ENCODE measurements around the gene WARS2. TPM values are rescaled to one million over a fixed set of nuclear protein-coding genes. Genes with fewer than 3 reads are reported as not detected.

Gene WARS2
- polyA plus RNA-seq, 1 experiment, result 17.7 TPM

- Histone ChIP-seq H3K4me3 (ENCODE audit: low read depth, low read length) (no peak overlapping the region), H3K36me3 (ENCODE audit: control insufficient read depth, insufficient read depth, low read length) (no peaks in the 10 kb centered on the region), H3K27me3 (ENCODE audit: control insufficient read depth, insufficient read depth, low read length) (peaks cover 6% of the 10 kb centered on the region)
- TF ChIP-seq CTCF (IDR thresholded peaks at IDR 0.05; ENCODE audit: insufficient read depth, low read depth, low read length), result no peak
- CTCF ChIA-PET, result no interaction called here
- POLR2A ChIA-PET, result no interaction called here
- DNase-seq (ENCODE audit: low read depth), result no peak
Measured at GRCh38 chr1:119002028-119002686, 138.3 kb downstream of the WARS2 start.

GRCh38 chr1:119001181-119002027 lies 139.0 kb downstream of the WARS2 start:
- CTCF ChIA-PET, result interaction anchor here (1.5 kb wide), 1 partner anchor 7 kb away, joined by 6 read pairs; no protein-coding TSS in a partner anchor
- H3K4me3 ChIP-seq (ENCODE audit: low read depth, low read length), result no peak overlapping the region; the same call in 1 of the 2 replicates
- TF ChIP-seq CTCF (IDR thresholded peaks at IDR 0.05; ENCODE audit: insufficient read depth, low read depth, low read length), result no peak
- H3K27me3 ChIP-seq (ENCODE audit: control insufficient read depth, insufficient read depth, low read length), result peaks cover 6% of the 10 kb centered on the region
- POLR2A ChIA-PET, result interaction anchor here (0.5 kb wide), 1 partner anchor 178 kb away, joined by 6 read pairs; no protein-coding TSS in a partner anchor
- H3K36me3 ChIP-seq (ENCODE audit: control insufficient read depth, insufficient read depth, low read length), result no peaks in the 10 kb centered on the region
- DNase-seq (ENCODE audit: low read depth), result no peak

GRCh38 chr1:119000371-119001180 lies 139.9 kb downstream of the WARS2 start:
- Histone ChIP-seq H3K4me3 (ENCODE audit: low read depth, low read length) (no peak overlapping the region), H3K27me3 (ENCODE audit: control insufficient read depth, insufficient read depth, low read length) (peaks cover 3% of the 10 kb centered on the region; the same call in 1 of the 2 replicates), H3K36me3 (ENCODE audit: control insufficient read depth, insufficient read depth, low read length) (no peaks in the 10 kb centered on the region)
- no peak for DNase-seq (ENCODE audit: low read depth)
- TF ChIP-seq CTCF (IDR thresholded peaks at IDR 0.05; ENCODE audit: insufficient read depth, low read depth, low read length), result no peak
- ChIA-PET CTCF (interaction anchor here (1.0 to 1.5 kb wide), 2 partner anchors 8 to 15 kb away, joined by 3 to 6 read pairs; no protein-coding TSS in a partner anchor), POLR2A (no interaction called here)

GRCh38 chr1:118999348-119000071 lies 140.9 kb downstream of the WARS2 start:
- POLR2A ChIA-PET, result no interaction called here
- no peak for DNase-seq (ENCODE audit: low read depth)
- CTCF ChIA-PET, result interaction anchor here (1.0 to 1.5 kb wide), 2 partner anchors 9 to 14 kb away, joined by 3 to 6 read pairs; no protein-coding TSS in a partner anchor
- H3K27me3 ChIP-seq (ENCODE audit: control insufficient read depth, insufficient read depth, low read length), result peaks cover 3% of the 10 kb centered on the region; the same call in 1 of the 2 replicates
- no peak for TF ChIP-seq CTCF (IDR thresholded peaks at IDR 0.05; ENCODE audit: insufficient read depth, low read depth, low read length)
- no peak overlapping the region for H3K4me3 ChIP-seq (ENCODE audit: low read depth, low read length)
- no peaks in the 10 kb centered on the region for H3K36me3 ChIP-seq (ENCODE audit: control insufficient read depth, insufficient read depth, low read length)
